GM18868 (cell line): ENCODE data around the gene LARP4.
"Not testable (repeated sequence)": the region's sequence is repeated elsewhere in the genome, so short reads cannot be mapped to it uniquely, and the experiment has no call there.

Source experiments
- ATAC-seq: cut with Tn5 transposase; IDR thresholded peaks from one replicate; pipeline ENCODE4 v1.9.1; 2021; ENCODE audit warnings: mild to moderate bottlenecking, moderate library complexity; ENCODE audit not compliant: unreplicated experiment

The LARP4 gene

DNA sequence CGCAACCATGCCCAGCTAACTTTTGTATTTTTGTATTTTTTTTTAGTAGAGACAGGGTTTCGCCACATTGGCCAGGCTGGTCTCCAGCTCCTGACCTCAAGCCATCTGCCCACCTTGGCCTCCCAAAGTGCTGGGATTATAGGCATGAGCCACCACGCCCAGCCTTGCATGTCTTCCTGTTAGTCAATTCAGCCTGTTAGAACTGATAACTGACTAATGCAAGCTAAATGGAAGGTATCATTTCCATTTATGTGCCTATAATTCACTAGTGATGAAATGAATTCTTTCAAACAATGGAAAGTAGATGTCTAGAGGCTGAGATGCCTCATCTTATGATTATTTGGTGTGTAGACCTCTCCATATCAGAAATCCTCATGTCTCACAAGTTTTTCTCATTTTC is 66.8 kb downstream of the LARP4 start:
- ATAC-seq: no peak

DNA sequence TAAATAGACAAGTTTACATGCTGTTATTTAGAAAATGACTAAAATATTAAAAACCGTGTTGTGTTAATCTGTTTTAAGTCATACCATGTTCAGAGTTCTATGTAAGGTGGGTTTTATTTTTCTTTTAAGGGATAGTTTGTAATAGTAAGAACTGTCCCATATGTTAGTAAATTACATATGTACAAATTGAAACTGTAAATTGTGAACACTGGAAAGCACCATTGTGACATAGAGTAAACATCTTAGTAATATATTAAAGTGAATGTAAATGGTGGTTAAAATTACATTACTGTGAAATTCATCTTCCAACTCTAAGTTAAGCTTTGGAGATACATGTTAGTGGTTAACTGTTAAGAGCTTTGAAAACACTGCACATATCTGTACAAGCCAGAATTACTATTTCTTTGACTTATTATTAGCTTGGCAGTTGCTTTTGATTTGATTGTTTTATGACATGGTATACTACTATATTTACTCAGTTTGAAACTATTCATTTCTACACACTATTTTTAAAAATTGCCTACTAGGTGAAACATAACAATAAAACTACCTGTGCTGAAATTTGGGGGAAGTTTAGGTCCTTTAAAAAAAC is 76.7 kb downstream of the LARP4 start:
- ATAC-seq: no peak

DNA sequence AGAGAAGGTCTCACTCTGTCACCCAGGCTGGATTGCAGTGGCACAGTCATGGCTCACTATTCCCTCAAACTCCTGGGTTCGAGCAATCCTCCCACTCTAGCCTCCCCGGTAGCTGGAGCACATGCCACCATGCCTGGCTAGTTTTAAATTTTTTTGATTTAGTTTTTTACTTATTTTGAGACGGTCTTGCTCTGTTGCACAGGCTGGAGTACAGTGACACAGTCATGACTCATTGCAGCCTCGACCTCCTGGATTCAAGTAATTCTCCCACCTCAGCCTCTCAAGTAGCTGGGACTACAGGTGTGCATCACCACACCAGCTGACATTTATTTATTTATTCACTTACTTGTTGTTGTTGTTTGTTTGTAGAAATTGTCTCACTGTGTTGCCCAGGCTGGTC is 81.9 kb downstream of the LARP4 start:
- no peak for ATAC-seq

DNA sequence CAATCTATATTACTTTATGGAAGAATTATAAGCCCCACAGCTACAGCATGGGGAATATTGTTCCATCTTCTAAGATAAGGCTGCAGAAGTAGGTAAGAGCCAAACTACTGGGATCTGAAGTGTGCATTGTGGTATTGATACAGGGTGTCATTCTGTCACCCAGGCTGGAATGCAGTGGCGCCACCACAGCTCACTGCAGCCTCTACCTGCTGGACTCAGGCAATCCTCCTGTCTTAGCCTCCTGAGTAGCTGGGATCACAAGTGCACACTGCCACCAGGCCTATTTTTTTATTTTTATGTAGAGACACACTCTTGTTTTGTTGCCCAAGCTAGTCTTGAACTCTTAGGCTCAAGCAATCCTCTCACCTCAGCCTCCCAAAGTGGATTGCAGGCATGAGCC is 82.8 kb downstream of the LARP4 start:
- no peak for ATAC-seq

DNA sequence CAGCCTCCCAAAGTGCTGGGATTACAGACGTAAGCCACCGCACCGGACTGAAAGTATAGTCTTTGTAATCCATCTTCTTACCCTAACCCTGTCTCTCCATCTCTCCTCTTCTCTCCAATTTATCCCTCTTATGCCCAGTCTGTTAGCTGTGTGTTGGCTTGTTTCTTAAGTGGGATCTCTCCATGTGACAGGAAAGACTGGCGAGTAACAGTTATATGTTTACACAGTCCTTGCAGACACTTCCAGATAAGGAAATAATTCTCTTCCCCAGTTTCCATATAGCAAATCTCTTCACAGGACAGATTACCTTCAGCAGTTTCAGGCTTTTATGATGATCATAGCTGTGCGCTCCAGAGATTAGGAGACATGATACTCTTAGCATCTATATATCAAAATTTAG is 88.1 kb downstream of the LARP4 start:
- no peak for ATAC-seq

DNA sequence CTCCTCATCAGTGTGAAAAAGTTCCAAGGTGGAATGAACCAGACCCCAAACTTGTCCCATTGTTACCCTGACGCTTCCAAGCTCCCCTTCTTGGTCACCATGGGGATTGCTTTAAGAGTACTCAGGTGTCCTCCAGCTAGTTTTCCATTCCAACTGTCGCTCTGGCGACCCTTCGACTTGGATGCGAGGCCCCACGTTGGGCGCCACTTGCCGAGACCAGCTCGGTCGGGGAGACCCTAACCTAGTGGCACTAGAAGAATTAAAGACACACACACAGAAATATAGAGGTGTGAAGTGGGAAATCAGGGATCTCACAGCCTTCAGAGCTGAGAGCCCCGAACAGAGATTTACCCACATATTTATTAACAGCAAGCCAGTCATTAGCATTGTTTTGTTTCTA is 97.4 kb downstream of the LARP4 start:
- ATAC-seq: not testable (repeated sequence)

DNA sequence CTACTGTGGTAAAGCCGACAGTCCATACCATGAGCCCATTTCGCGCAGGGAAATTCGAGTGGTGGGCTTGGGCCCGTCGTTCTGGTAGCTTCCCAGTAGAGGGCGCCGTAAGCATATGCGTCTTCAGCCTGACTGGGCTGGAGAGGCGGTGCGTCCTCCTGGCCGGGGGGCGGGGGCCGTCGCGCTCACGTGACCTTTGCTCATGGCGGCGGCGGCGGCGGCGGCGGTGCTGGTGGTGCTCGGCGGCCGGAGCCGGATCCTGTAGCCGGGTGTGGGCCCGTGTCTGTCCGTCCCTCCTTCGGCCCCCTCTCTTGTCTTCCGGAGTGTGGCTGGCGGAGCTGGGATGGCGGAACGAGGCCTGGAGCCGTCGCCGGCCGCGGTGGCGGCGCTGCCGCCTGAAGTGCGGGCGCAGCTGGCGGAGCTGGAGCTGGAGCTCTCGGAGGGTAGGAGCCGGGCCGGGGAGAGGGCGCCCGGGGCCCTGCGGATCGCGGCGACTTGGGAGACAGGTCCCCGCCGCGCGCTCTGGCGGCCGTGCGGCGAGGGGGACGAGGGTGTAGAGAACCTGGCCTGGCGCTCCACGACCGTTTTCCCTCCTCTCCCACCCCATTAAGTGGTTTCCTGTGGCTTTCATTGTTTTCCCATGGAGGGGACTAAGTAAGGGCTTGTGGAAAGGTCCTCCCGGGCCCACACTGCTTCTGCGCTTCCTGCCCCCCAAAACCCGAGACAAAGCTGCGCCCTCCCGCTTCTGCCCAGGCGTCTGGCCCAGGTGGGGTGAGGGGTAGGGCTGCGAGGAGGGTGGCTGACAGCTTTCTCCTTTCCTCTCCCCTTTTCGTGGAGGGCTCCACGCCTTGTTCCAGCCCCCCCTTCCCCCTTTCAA is 104.4 kb downstream of the LARP4 start, which contains the start of gene DIP2B:
Gene DIP2B (plus strand): TSS at position 188 of the 877 bp plus-strand sequence. CDS start 156 bp downstream, at position 344.
- peak; percentile 86 for ATAC-seq

DNA sequence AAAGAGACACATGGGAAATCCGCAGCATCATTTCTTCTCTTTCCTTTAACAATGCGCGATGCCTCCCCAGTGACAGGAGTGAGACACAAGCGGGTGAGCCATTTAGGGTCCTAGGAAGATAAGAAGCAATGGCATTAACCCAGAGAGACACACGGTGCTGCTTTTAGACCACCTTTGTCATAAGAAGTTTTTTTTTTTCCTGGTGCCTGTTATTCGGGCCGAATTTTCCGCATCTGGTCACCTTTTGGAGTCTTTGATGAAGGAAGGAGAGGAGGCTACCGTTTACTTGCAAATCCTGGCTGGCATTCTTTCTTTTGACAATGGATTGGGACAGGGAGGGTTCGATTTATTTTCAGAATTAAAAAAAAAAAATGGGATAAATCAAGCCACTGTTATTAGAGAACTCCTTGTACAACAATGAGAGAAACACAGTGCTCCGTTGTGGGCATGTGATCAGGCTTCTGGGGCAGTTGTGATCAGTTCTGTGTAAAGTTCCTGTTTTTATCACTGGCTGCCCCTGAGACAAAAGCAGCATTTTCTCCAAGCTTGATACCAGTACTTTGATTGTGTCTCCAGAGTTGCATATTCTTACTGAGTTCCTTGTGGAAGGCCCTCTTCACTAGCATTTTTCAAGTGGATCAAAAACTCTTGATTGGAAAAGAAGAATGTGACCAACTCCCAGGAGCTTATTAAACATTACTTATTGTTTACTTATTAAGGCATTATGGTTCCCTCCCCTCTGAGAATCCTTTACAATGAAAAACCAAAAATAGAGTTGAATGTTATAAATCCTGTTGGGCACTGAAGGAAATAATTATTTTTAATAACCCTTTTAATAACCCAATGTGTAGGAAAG is 105.2 kb downstream of the LARP4 start:
- ATAC-seq: no peak

DNA sequence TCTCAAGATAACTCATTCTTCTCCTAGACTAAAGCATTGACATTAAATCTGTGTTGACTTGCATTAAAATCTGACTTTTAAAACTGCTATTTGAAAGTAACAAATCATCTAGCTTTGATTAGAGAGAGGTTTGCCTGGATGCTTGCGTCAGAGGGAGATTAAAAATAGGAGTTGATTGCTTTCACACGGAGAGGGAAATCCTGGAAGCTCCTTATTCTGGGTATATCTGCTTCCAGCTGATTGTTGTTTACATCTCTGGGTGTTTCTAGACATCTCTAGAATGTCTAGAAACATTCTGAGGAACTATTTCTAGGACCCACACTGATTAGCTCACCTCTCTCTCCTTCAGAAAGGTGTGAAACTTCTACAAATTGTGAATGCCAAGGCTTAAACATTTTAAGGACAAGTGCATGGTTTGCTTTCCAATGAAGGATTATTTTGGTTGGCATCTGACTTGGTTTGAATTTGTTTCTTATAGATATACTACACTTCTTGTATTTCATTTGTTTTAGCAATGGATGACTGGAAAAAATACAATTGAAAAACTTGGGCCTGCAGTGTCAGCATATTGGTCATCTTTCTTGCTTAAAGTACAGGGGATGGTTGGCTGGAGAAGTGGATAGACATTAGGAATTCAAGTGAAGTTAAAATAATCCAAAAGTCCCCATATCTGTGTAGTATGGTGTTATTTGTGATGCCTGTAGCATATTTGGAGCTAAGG is 106.2 kb downstream of the LARP4 start:
- ATAC-seq: no peak

DNA sequence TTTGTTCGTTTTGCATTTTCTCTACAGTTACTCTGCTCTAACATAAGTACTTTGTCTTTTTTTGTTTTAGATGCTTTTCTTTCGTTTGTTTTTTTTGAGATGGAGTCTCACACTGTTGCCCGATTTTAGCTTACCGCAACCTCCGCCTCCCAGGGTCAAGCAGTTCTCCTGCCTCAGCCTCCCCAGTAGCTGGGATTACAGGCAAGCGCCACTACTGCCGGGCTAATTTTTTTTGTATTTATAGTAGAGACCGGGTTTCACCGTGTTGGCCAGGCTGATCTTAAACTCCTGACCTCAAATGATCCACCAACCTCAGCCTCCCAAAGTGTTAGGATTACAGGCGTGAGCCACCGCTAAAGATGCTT is 106.8 kb downstream of the LARP4 start:
- no peak for ATAC-seq

DNA sequence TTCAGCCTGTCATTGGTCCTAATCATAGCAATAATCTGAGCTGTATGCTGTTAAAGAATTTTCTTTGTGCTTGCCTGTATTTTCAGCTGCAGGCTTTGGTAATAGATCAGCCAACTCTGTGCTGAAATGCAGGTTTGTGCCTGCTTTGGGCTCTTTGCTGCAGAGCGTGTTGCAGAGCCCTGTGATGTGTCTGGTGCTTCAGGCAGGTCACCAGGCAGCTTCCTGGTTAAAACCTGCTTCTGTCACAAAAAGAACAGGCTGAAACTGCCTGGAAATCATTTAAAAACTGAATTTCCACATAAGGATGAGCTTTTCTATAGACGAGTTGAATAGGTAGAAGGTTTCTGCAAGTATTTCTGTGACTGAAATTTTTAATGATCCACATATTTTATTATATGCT is 107.2 kb downstream of the LARP4 start:
- ATAC-seq: no peak

DNA sequence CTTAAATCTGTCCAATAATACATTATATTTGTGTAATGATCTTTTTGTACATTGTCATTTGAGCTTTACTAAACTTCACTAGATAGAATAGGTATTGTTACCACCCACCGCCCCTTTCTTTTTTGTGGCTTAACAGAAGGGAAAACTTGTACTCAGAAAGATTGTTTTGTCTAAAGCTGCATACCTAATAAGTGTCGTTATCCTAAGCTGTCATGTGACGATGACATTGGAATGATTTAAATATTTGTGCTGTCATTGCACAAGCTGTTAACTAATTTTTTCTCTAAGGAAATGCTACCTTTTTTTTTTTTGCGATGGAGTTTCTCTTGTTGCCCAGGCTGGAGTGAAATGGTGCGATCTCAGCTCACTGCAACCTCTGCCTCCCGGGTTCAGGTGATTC is 107.7 kb downstream of the LARP4 start:
- no peak for ATAC-seq

DNA sequence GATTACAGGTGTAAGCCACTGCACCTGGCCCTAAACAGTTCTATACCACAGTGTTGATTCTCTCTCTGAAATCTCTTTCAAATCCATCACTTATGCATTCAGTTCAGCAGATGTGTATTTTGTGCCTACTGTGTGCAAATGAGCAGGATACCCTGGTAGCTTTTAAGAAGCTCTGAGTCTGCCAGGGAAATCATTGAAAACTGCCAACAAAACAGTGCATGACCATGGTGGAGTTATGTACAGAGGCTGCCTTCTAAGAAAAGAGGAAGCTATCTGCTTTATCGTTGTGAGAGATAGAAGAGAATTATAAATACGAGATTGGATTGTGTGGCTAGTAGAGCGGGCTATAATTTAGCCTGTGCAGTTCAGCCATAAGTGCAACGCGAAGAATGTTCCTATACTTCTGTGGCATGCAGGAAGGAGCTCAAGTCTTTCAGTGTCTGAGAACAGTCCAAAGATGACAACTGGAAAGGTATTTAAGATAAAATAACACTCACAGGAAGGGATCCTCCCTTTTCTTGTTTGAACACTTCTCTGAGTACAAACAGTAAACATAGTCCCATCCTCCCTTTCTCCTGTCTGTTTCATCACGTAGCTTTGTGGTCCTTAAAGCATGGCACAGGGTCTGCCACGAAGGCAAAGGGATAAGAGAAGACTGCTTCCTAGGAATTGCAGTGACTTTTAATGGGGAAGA is 108.4 kb downstream of the LARP4 start:
- no peak for ATAC-seq

DNA sequence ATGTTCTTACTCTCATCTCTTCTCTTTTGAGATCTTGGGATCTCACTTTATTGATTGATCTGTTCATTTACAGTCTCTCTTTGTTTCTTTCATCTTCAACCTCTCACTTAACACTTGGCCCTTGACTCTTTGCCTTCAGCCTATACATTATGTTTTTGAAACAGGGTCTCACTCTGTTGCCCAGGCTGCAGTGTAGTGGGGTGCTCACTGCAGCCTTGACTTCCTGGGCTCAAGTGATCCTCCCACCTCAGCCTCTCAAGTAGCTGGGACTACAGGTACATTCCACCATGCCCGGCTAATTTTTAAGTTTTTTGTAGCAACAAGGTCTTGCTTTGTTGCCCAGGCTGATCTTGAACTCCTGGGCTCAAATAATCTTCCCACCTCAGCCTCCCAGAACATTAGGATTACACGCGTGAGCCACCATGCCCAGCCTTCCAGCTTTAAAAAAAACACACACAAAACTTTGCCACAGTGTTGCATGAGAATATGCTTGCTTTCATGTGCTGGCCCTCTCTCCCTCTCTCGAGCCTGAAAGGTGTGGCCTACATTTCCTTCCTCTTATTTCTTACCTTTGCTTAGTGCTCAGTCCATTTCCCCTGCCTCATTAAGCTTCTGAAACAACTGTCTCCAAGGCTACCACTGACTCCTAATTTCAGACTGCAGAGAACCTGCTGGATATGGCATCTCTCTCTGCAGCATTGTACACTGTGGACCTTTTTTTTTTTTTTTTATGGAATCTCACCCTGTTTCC is 114.0 kb downstream of the LARP4 start:
- no peak for ATAC-seq

DNA sequence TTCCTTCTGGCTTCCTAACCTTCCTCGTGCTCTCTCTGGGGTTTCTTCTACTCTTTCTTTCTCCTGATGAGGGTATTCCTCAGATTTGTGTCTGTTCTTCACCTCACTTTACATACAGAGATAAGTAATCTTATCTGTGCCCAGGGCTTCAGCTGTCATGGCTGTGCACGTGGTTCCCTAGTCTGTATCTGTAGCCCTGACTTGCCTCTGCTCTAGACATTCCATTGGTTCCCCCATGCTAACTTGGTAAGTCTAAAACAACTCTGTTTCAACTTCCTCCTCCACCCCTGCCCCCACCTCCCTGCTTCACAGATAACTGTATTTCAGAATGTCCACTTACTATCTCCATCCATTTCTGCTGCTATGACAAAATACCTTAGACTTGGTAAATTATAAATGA is 114.9 kb downstream of the LARP4 start:
- ATAC-seq: no peak

DNA sequence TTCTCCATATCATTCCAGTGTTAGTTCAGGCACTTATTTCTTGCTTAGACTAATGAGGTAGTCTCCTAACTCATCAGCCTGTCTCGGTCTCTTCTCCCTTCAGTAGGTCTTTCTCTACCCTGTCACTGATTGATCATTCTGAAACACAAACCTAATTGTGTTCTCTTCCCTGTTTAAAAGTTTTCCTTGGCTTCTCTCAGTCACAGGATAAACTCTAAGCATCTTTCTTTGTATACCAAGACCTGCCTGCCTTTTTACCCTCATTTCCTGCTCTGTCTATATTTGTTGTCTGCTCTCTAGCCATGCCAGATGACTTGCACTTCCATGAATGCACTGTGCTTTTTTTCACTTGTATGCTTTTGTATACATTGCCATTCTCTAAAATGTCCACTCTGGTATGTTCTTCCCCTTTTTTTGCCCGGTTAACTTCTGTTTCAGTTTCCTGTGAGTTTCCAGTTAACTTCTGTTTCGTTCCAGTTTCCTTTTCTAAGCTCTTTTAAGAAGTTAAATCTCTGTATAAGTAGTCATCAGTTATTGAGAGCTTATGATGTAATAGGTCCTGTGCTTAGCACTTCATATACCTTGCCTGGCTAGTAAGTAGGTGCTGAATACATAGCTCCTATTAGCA is 116.8 kb downstream of the LARP4 start:
- peak; percentile 79 for ATAC-seq

DNA sequence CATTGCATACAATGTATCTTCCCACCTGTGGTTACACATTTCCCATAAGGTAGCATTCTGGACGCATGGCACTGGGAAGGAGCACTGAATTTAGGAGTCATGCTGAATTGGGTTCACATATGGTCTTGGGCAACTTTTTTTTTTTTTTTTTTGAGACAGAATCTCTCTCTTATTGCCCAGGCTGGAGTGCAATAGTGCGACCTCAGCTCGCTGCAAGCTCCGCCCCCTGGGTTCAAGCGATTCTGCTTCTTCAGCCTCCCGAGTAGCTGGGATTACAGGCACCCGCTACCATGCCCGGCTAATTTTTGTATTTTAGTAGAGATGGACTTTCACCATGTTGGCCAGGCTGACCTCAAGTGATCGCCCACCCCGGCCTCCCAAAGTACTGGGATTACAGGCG is 117.4 kb downstream of the LARP4 start:
- no peak for ATAC-seq

DNA sequence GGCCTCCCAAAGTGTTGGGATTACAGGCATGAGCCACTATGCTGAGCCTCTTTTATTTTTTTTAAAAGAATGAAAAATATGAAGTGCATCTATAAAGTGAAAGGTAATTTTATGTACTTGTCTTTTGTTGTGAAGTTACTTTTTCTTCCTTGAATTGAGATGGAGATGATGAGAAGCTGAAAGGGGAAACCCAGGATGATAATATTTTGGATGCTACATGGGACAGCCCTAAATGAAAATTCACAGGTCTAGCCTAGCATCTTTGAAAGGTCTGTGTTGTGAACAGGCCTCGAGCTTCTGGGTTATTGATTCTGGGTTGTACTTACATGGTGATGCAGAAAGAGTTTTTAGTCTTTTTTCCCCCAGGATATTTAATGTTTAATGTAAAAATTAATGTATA is 118.7 kb downstream of the LARP4 start:
- no peak for ATAC-seq
